Measurements from ENCODE around the gene SPA17.

The SPA17 gene

DNA sequence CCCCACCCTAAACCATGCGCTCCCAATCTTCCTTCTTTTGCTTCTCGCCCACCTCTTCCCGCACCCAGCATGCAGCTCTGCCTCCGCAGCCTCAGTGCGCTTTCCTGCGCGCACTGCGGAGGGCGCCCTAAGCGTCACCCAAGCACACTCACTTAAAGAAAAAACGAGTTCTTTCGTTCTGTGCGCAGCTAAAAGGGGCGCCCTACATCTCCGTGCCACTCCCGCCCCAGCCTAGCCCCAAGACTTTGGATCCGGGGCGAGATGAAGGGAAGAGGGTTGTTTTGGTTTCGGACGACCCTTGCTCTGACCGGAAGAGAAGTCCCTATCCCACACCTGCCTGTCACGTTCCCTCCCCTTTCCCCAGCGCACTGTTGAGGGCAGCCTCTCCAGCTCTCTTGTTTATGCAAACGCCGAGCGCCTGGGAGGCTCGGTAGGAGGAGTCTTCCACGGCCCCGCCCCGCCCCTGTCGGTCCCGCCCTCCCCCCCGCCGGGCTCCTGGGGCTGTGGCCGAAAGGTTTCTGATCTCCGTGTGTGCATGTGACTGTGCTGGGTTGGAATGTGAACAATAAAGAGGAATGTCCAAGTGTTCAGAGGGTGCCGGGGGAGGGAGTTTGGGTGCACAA lies 73.0 kb downstream of the SPA17 start:
- Histone ChIP-seq H3K36me3 (ENCODE audit: control insufficient read depth, insufficient read depth, low read length) (no peaks in the 10 kb centered on the region), H3K27me3 (replicated peaks; ENCODE audit: control insufficient read depth, insufficient read depth, low read length, poor library complexity, severe bottlenecking) (no peaks in the 10 kb centered on the region), H3K27ac (ENCODE audit: insufficient read depth, low read length, poor library complexity, severe bottlenecking) (peak overlapping the region; percentile 72), H3K4me1 (ENCODE audit: control insufficient read depth, insufficient read depth, low read length, poor library complexity, severe bottlenecking) (peaks cover 7% of the 10 kb centered on the region), H3K4me3 (ENCODE audit: insufficient read depth, low read depth, low read length, poor library complexity, severe bottlenecking) (peak overlapping the region; percentile 96), H3K9me3 (ENCODE audit: control insufficient read depth, low read length) (no peaks in the 10 kb centered on the region)
- peak; percentile 63 to 70 (median 69) for DNase-seq
